22Rv1 (cell line): ENCODE results near the gene ZNF618.

Source experiments
- ZFX ChIP-seq: fragments of 450-650 bp; IDR thresholded peaks from 2 replicates; pipeline ENCODE4 v1.6.1; 2017; ENCODE audit warnings: antibody characterized with exemption, borderline replicate concordance
- TF ChIP-seq, protein P1 (sequence below): fragments of 450-650 bp; IDR thresholded peaks from 2 replicates; pipeline ENCODE4 v1.5.1; 2017; ENCODE audit warnings: mild to moderate bottlenecking

GRCh38 chr9:114094971-114095370 is 218.9 kb downstream of the ZNF618 start:
- TF ChIP-seq, protein P1, sequence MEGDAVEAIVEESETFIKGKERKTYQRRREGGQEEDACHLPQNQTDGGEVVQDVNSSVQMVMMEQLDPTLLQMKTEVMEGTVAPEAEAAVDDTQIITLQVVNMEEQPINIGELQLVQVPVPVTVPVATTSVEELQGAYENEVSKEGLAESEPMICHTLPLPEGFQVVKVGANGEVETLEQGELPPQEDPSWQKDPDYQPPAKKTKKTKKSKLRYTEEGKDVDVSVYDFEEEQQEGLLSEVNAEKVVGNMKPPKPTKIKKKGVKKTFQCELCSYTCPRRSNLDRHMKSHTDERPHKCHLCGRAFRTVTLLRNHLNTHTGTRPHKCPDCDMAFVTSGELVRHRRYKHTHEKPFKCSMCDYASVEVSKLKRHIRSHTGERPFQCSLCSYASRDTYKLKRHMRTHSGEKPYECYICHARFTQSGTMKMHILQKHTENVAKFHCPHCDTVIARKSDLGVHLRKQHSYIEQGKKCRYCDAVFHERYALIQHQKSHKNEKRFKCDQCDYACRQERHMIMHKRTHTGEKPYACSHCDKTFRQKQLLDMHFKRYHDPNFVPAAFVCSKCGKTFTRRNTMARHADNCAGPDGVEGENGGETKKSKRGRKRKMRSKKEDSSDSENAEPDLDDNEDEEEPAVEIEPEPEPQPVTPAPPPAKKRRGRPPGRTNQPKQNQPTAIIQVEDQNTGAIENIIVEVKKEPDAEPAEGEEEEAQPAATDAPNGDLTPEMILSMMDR: no peak
- TF ChIP-seq ZFX: no peak
